ENCODE data around the gene SUSD3.

Gene SUSD3

GRCh38 chr9:93033531-93033930 lies 25.0 kb upstream of the SUSD3 start:
- Histone ChIP-seq H3K27me3 (ENCODE audit: insufficient read depth, poor library complexity, severe bottlenecking) (no peaks in the 10 kb centered on the region), H3K4me3 (replicated peaks; ENCODE audit: insufficient read depth, low read length) (no peak overlapping the region), H3K27ac (replicated peaks) (peak overlapping the region; percentile 37)
- no peak for TF ChIP-seq GABPA (IDR thresholded peaks at IDR 0.05; ENCODE audit: low read depth)
- TF ChIP-seq, protein P1, sequence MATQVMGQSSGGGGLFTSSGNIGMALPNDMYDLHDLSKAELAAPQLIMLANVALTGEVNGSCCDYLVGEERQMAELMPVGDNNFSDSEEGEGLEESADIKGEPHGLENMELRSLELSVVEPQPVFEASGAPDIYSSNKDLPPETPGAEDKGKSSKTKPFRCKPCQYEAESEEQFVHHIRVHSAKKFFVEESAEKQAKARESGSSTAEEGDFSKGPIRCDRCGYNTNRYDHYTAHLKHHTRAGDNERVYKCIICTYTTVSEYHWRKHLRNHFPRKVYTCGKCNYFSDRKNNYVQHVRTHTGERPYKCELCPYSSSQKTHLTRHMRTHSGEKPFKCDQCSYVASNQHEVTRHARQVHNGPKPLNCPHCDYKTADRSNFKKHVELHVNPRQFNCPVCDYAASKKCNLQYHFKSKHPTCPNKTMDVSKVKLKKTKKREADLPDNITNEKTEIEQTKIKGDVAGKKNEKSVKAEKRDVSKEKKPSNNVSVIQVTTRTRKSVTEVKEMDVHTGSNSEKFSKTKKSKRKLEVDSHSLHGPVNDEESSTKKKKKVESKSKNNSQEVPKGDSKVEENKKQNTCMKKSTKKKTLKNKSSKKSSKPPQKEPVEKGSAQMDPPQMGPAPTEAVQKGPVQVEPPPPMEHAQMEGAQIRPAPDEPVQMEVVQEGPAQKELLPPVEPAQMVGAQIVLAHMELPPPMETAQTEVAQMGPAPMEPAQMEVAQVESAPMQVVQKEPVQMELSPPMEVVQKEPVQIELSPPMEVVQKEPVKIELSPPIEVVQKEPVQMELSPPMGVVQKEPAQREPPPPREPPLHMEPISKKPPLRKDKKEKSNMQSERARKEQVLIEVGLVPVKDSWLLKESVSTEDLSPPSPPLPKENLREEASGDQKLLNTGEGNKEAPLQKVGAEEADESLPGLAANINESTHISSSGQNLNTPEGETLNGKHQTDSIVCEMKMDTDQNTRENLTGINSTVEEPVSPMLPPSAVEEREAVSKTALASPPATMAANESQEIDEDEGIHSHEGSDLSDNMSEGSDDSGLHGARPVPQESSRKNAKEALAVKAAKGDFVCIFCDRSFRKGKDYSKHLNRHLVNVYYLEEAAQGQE (IDR thresholded peaks at IDR 0.05; ENCODE audit: insufficient replicate concordance, low read depth), result no peak
- no peak for TF ChIP-seq CTCF (IDR thresholded peaks at IDR 0.05; ENCODE audit: insufficient read depth, low read length)
- TF ChIP-seq POLR2AphosphoS5 (IDR thresholded peaks at IDR 0.05; ENCODE audit: low read depth), result no peak
- TF ChIP-seq SPI1 (IDR thresholded peaks at IDR 0.05; ENCODE audit: borderline replicate concordance, low read depth), result no peak; the same call in 1 of the 2 replicates
- no peak for DNase-seq (ENCODE audit: low read depth in 1 of 2, low spot score in 1 of 2)

DNA sequence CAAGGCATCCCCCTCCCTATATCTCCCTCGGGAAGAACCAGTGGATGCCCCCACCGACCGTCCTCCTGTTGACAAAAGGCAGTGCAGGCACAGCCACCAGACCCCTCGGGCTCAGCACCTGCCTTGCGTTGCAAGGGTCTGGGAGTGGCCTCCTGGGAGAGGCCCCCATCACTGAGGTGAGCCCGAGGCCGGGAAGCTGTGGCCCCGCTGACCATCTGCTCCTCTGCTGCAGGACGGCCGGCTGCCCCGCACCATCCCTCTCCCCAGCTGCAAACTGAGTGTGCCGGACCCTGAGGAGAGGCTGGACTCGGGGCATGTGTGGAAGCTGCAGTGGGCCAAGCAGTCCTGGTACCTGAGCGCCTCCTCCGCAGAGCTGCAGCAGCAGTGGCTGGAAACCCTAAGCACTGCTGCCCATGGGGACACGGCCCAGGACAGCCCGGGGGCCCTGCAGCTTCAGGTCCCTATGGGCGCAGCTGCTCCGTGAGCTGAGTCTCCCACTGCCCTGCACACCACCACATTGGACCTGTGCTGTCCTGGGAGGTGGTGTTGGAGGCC lies 23.3 kb upstream of the SUSD3 start:
- TF ChIP-seq GABPA (IDR thresholded peaks at IDR 0.05; ENCODE audit: low read depth), result no peak
- no peak for TF ChIP-seq SPI1 (IDR thresholded peaks at IDR 0.05; ENCODE audit: borderline replicate concordance, low read depth)
- TF ChIP-seq POLR2AphosphoS5 (IDR thresholded peaks at IDR 0.05; ENCODE audit: low read depth), result no peak
- TF ChIP-seq CTCF (IDR thresholded peaks at IDR 0.05; ENCODE audit: insufficient read depth, low read length), result no peak
- TF ChIP-seq, protein P1 (IDR thresholded peaks at IDR 0.05; ENCODE audit: insufficient replicate concordance, low read depth), result no peak
- Histone ChIP-seq H3K27me3 (ENCODE audit: insufficient read depth, poor library complexity, severe bottlenecking) (no peaks in the 10 kb centered on the region), H3K4me3 (replicated peaks; ENCODE audit: insufficient read depth, low read length) (no peak overlapping the region), H3K27ac (replicated peaks) (no peak overlapping the region)
- no peak for DNase-seq (ENCODE audit: low read depth in 1 of 2, low spot score in 1 of 2)

DNA sequence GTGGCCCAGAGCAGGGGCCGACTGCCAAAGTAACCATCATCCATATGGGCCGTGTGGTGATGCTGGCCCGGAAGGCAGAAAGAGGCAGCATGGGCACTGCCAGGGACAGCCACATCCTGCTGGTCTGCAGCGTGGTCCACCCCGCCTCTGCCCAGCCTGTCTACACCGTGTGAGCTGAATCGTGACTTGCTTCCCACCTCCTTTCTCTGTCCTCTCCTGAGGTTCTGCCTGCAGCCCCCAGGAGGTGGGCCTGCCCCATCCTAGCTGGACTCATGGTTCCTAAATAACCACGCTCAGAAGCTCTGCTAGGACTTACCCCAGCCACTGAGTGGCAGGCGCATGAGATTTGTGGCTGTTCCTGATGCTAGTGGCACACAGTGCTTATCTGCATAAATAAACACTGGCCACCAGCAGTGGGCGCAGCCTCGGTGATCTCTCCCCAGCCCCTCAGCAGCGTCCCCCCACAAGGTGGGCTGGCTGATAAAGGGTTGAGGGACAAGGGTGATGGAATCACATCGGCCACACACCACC lies 22.6 kb upstream of the SUSD3 start:
- Histone ChIP-seq H3K4me3 (replicated peaks; ENCODE audit: insufficient read depth, low read length) (no peak overlapping the region), H3K27me3 (ENCODE audit: insufficient read depth, poor library complexity, severe bottlenecking) (no peaks in the 10 kb centered on the region), H3K27ac (replicated peaks) (no peak overlapping the region)
- peak; percentile 20; the same call in 1 of the 2 replicates for TF ChIP-seq POLR2AphosphoS5 (IDR thresholded peaks at IDR 0.05; ENCODE audit: low read depth)
- no peak for TF ChIP-seq SPI1 (IDR thresholded peaks at IDR 0.05; ENCODE audit: borderline replicate concordance, low read depth)
- no peak for DNase-seq (ENCODE audit: low read depth in 1 of 2, low spot score in 1 of 2)

DNA sequence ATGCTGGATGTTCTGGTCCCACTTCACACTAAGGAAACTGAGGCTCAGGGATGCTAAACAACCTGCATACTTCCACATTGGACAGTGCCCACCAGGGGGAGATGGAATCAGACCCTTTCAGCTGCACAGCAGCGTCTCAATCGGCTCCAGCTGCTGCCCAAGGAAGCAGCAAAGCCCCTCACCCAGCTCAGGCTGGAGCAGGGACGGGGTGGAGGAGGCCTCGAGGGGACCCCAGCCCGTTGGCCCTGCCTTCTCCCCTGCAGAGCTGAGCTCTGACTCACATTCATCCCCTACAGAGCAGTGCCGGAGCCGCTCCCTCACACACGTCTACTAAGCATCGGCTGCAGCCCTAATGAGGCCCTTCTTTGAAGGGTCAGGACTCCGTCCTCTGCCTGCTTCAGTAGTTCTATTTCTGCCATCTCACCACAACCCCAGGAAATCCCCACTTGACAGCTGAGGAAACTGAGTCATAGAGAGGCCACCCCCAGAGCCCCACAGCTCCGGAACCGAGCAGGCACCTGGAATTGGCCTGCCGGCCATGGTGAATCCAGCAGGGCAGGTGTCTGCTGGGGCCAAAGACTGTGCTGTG lies 21.5 kb upstream of the SUSD3 start:
- Histone ChIP-seq H3K27ac (replicated peaks) (peak overlapping the region; percentile 87), H3K4me3 (replicated peaks; ENCODE audit: insufficient read depth, low read length) (no peak overlapping the region), H3K27me3 (ENCODE audit: insufficient read depth, poor library complexity, severe bottlenecking) (no peaks in the 10 kb centered on the region)
- DNase-seq (ENCODE audit: low read depth in 1 of 2, low spot score in 1 of 2), result no peak
- no peak for TF ChIP-seq POLR2AphosphoS5 (IDR thresholded peaks at IDR 0.05; ENCODE audit: low read depth)
- TF ChIP-seq, protein P1 (IDR thresholded peaks at IDR 0.05; ENCODE audit: insufficient replicate concordance, low read depth), result no peak

Measured in HL-60 (cell line).